Liver (tissue), 9 donors: ENCODE measurements around the gene SHB. TPM values are rescaled to one million over a fixed set of nuclear protein-coding genes. Genes with fewer than 3 reads are reported as not detected.

Experiments used
- DNase-seq: peaks from one replicate; pipeline ENCODE4 v3.0.0-alpha.2; 2017; ENCODE audit warnings: low spot score
- H3K27ac ChIP-seq, 2 donors: one replicate each; pipeline ENCODE4 v1.7.0; 2013; ENCODE audit warnings: inconsistent platforms in 2 of 2, low read length in 2 of 2, control low read depth in 1 of 2, low read depth in 1 of 2, mild to moderate bottlenecking in 1 of 2
- H3K27me3 ChIP-seq, 4 donors: one replicate each; pipeline versions ENCODE4 v1.6.1 to v1.7.0; 2013; ENCODE audit warnings: low read length in 3 of 4, inconsistent platforms in 1 of 4, mild to moderate bottlenecking in 1 of 4, moderate library complexity in 1 of 4; ENCODE audit not compliant: control insufficient read depth in 4 of 4, insufficient read depth in 4 of 4
- H3K36me3 ChIP-seq, 4 donors: one replicate each; pipeline versions ENCODE4 v1.6.1 to v1.7.0; 2013; ENCODE audit warnings: low read length in 3 of 4, mild to moderate bottlenecking in 3 of 4, low read depth in 1 of 4, moderate library complexity in 1 of 4; ENCODE audit not compliant: control insufficient read depth in 4 of 4, insufficient read depth in 3 of 4
- H3K4me1 ChIP-seq, 4 donors: one replicate each; pipeline versions ENCODE4 v1.6.1 to v1.7.0; 2013; ENCODE audit warnings: low read length in 3 of 4, mild to moderate bottlenecking in 3 of 4, moderate library complexity in 1 of 4; ENCODE audit not compliant: control insufficient read depth in 4 of 4, insufficient read depth in 4 of 4
- H3K4me3 ChIP-seq, 3 donors: one replicate each; pipeline versions ENCODE4 v1.6.1 to v1.7.0; 2013; ENCODE audit warnings: low read length in 3 of 3, control low read depth in 1 of 3, low read depth in 1 of 3, mild to moderate bottlenecking in 1 of 3
- H3K9ac ChIP-seq, 2 donors: one replicate each; pipeline ENCODE4 v1.7.0; 2013; ENCODE audit warnings: low read length in 2 of 2, mild to moderate bottlenecking in 2 of 2, moderate library complexity in 2 of 2, control low read depth in 1 of 2, low read depth in 1 of 2
- H3K9me3 ChIP-seq, 4 donors: one replicate each; pipeline versions ENCODE4 v1.6.1 to v1.7.0; 2013; ENCODE audit warnings: low read length in 3 of 4; ENCODE audit not compliant: control insufficient read depth in 4 of 4
- EGR1 ChIP-seq, 2 donors: IDR thresholded peaks; 2 replicates each; pipeline ENCODE4 v1.6.1; 2016 to 2018; ENCODE audit warnings: antibody characterized with exemption in 2 of 2, low read depth in 2 of 2
- FOXA1 ChIP-seq: IDR thresholded peaks from 2 replicates; pipeline ENCODE4 v1.6.1; 2016; ENCODE audit warnings: antibody characterized with exemption
- FOXA2 ChIP-seq: IDR thresholded peaks from 2 replicates; pipeline ENCODE4 v1.6.1; 2016; ENCODE audit warnings: antibody characterized with exemption
- HNF4A ChIP-seq, 2 donors: conservative IDR thresholded peaks; 2 replicates each; pipeline ENCODE4 v1.6.1; 2016; ENCODE audit warnings: antibody characterized with exemption in 2 of 2, mild to moderate bottlenecking in 2 of 2
- HNF4G ChIP-seq: IDR thresholded peaks from 2 replicates; pipeline ENCODE4 v1.6.1; 2016; ENCODE audit warnings: antibody characterized with exemption
- JUND ChIP-seq, 2 donors: IDR thresholded peaks; 2 replicates each; pipeline ENCODE4 v1.6.1; 2016; ENCODE audit warnings: antibody characterized with exemption in 2 of 2
- NR2F2 ChIP-seq: IDR thresholded peaks from 2 replicates; pipeline ENCODE4 v1.6.1; 2016; ENCODE audit warnings: antibody characterized with exemption
- RAD21 ChIP-seq, 2 donors: IDR thresholded peaks; 2 replicates each; pipeline ENCODE4 v1.6.1; 2016; ENCODE audit warnings: antibody characterized with exemption in 2 of 2, mild to moderate bottlenecking in 2 of 2
- RXRA ChIP-seq, 2 donors: IDR thresholded peaks; 2 replicates each; pipeline ENCODE4 v1.6.1; 2017 to 2018; ENCODE audit warnings: antibody characterized with exemption in 2 of 2, mild to moderate bottlenecking in 1 of 2
- SP1 ChIP-seq: IDR thresholded peaks from 2 replicates; pipeline ENCODE4 v1.6.1; 2018; ENCODE audit warnings: antibody characterized with exemption, mild to moderate bottlenecking
- TAF1 ChIP-seq: conservative IDR thresholded peaks from 2 replicates; pipeline ENCODE4 v1.6.1; 2016; ENCODE audit warnings: antibody characterized with exemption, mild to moderate bottlenecking
- YY1 ChIP-seq: IDR thresholded peaks from 2 replicates; pipeline ENCODE4 v1.6.1; 2016; ENCODE audit warnings: antibody characterized with exemption, mild to moderate bottlenecking
- WGBS: extraction: QIAGEN DNeasy Blood & Tissue Kit; methylation state at CpG from one replicate; pipeline ENCODE4 v1.1.7; 2013; 5-methylcytosine and 5-hydroxymethylcytosine counted together
- polyA plus RNA-seq, 2 donors: library from polyadenylated mRNA; stranded (reverse) in 1 of 2; unstranded in 1 of 2; fragments of 200-250 nt in 1 of 2; fragments of >200 nt in 1 of 2; fragmentation: Nextera tagmentation in 1 of 2; extraction: Ambion mirVana in 1 of 2; gene quantifications; one replicate each; pipeline versions ENCODE4 v1.2.1 to v1.2.3, GENCODE V29; 2013 to 2015
- total RNA-seq, 2 donors: library from RNA; depleted of rRNA; stranded (reverse); fragments of >200 nt; gene quantifications; one replicate each; pipeline ENCODE4 v1.2.3, GENCODE V29; 2014
- TF ChIP-seq, protein P1 (sequence below): fragments of 150-350 bp; IDR thresholded peaks from 2 replicates; pipeline ENCODE4 v1.5.1; 2017; ENCODE audit warnings: improper control_type of control experiment, low read depth, low read length; ENCODE audit not compliant: missing input control
- TF ChIP-seq, protein P2 (sequence below): IDR thresholded peaks from 2 replicates; pipeline ENCODE4 v1.6.1; 2016; ENCODE audit warnings: antibody characterized with exemption
- TF ChIP-seq, protein P3 (sequence below): IDR thresholded peaks from 2 replicates; pipeline ENCODE4 v1.6.1; 2016; ENCODE audit warnings: antibody characterized with exemption
- TF ChIP-seq, protein P4 (sequence below): IDR thresholded peaks from 2 replicates; pipeline ENCODE4 v1.6.1; 2016; ENCODE audit warnings: antibody characterized with exemption
- donor health status: healthy.
- donor health status: healthy.
- donor health status: healthy.
- donor health status: healthy.
- donor health status: healthy.

Gene SHB
- total and polyA plus RNA-seq, 4 donors: 3.4 to 17.3 (median 7.0) TPM

DNA sequence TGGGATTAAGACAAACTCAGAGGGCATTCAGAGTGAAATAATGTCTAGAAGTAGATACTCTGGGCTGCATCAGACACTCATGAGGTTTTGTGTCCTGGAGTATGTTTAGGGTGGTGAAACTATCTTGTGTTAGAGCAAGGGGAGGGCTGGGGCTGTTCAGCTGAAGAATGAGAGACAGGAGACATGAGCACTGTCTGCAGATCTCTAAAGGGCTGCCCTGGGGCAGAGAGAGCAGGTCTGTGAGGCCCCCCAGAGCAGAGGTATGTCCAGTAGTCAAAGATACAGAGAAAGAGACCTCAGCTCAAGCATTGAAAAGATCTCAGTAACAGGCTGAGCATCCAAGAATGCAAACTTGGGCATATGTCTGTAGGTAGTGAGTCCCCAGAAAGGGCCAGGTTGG, 45.9 kb upstream of the SHB start (continued):
- TF ChIP-seq, protein P1, sequence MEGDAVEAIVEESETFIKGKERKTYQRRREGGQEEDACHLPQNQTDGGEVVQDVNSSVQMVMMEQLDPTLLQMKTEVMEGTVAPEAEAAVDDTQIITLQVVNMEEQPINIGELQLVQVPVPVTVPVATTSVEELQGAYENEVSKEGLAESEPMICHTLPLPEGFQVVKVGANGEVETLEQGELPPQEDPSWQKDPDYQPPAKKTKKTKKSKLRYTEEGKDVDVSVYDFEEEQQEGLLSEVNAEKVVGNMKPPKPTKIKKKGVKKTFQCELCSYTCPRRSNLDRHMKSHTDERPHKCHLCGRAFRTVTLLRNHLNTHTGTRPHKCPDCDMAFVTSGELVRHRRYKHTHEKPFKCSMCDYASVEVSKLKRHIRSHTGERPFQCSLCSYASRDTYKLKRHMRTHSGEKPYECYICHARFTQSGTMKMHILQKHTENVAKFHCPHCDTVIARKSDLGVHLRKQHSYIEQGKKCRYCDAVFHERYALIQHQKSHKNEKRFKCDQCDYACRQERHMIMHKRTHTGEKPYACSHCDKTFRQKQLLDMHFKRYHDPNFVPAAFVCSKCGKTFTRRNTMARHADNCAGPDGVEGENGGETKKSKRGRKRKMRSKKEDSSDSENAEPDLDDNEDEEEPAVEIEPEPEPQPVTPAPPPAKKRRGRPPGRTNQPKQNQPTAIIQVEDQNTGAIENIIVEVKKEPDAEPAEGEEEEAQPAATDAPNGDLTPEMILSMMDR: no peak
- TF ChIP-seq RXRA (IDR thresholded peaks at IDR 0.05): no peak

DNA sequence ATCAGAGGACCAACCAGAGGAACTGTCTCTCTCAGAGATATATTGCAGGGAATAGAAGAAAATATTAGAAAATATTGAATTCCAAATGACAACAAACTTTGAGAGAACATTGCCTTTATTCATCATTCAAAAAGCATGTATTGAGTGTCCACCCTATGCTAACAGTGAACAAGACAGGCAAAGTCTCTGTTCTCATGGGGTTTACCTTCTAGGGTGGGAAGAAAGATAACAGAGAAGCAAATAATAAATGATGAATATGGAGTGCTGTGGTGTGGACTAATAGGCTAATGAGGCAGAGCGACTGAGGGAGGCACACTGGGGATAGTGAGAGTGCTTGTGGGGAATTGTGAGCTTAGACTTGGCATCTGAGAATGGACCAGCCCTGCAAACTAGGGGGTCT, 43.4 kb upstream of the SHB start:
- no peak for DNase-seq
- TF ChIP-seq, protein P2, sequence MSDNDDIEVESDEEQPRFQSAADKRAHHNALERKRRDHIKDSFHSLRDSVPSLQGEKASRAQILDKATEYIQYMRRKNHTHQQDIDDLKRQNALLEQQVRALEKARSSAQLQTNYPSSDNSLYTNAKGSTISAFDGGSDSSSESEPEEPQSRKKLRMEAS: no peak
- no peak for TF ChIP-seq HNF4G
- no peak for TF ChIP-seq YY1
- no peak for TF ChIP-seq FOXA1
- no peak for TF ChIP-seq RXRA (IDR thresholded peaks at IDR 0.05)
- TF ChIP-seq FOXA2: no peak
- TF ChIP-seq SP1: no peak
- TF ChIP-seq, protein P3, sequence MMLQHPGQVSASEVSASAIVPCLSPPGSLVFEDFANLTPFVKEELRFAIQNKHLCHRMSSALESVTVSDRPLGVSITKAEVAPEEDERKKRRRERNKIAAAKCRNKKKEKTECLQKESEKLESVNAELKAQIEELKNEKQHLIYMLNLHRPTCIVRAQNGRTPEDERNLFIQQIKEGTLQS: no peak
- TF ChIP-seq, protein P1: no peak
- H3K4me1 ChIP-seq: no peaks in the 10 kb centered on the region
- no peak overlapping the region for H3K27ac ChIP-seq
- H3K4me3 ChIP-seq: no peak overlapping the region
- no peaks in the 10 kb centered on the region for H3K9me3 ChIP-seq
- H3K27me3 ChIP-seq: no peaks in the 10 kb centered on the region
- 96% methylated on average over 1 of the region's 1 CpG for WGBS
- H3K36me3 ChIP-seq: no peaks in the 10 kb centered on the region
- H3K9ac ChIP-seq: no peak overlapping the region

DNA sequence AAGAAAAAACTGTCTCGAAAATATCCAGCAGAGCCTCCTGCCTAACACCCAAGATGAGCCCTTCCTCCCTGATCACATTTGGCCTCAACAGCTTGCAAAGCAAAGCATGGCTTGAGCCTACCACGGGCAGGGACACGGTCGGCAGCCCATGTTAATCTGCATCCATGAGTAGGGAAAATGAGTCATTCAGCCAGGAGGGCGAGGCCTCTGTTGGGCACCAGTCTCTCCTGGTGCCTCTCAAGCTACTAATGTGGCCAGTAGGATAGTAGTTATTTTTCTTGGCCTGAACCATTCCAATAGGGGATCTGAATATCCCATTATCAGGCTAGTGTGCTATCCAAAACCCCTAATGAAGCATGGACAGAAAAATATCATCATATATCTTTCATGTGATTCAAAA, 43.0 kb upstream of the SHB start:
- Histone ChIP-seq H3K4me3 (no peak overlapping the region), H3K27ac (no peak overlapping the region), H3K9ac (no peak overlapping the region), H3K36me3 (no peaks in the 10 kb centered on the region), H3K27me3 (no peaks in the 10 kb centered on the region), H3K4me1 (no peaks in the 10 kb centered on the region), H3K9me3 (no peaks in the 10 kb centered on the region)
- no peak for DNase-seq
- WGBS: 89% methylated on average over 5 of the region's 5 CpGs
- TF ChIP-seq FOXA1: no peak
- no peak for TF ChIP-seq JUND (IDR thresholded peaks at IDR 0.05)
- TF ChIP-seq, protein P3: no peak
- no peak for TF ChIP-seq EGR1 (IDR thresholded peaks at IDR 0.05; ENCODE audit: low read depth in 2 of 2)
- no peak for TF ChIP-seq HNF4A (conservative IDR thresholded peaks at IDR 0.05)
- TF ChIP-seq RXRA (IDR thresholded peaks at IDR 0.05): no peak
- TF ChIP-seq, protein P2: no peak
- no peak for TF ChIP-seq RAD21 (IDR thresholded peaks at IDR 0.05)
- no peak for TF ChIP-seq NR2F2
- TF ChIP-seq SP1: no peak
- no peak for TF ChIP-seq FOXA2
- TF ChIP-seq, protein P1: no peak
- no peak for TF ChIP-seq TAF1
- TF ChIP-seq, protein P4, sequence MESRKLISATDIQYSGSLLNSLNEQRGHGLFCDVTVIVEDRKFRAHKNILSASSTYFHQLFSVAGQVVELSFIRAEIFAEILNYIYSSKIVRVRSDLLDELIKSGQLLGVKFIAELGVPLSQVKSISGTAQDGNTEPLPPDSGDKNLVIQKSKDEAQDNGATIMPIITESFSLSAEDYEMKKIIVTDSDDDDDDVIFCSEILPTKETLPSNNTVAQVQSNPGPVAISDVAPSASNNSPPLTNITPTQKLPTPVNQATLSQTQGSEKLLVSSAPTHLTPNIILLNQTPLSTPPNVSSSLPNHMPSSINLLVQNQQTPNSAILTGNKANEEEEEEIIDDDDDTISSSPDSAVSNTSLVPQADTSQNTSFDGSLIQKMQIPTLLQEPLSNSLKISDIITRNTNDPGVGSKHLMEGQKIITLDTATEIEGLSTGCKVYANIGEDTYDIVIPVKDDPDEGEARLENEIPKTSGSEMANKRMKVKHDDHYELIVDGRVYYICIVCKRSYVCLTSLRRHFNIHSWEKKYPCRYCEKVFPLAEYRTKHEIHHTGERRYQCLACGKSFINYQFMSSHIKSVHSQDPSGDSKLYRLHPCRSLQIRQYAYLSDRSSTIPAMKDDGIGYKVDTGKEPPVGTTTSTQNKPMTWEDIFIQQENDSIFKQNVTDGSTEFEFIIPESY: no peak
